Smooth muscle cell (in vitro differentiated cells): ENCODE data around the gene ENTPD7. TPM values are rescaled to one million over a fixed set of nuclear protein-coding genes. Genes with fewer than 3 reads are reported as not detected.
A peak's percentile ranks its signal among the peaks of the same experiment; 100 is the strongest.

Source experiments
- DNase-seq: peaks from one replicate; lab custom pipeline; 2025; ENCODE audit not compliant: unreplicated experiment; lab: John Stamatoyannopoulos, UW
- H2AFZ ChIP-seq: fragments of 200-600 bp; sonication (generic); 2 replicates; pipeline ENCODE4 v1.6.0; 2016; ENCODE audit warnings: antibody characterized with exemption, low read depth, mild to moderate bottlenecking
- H3F3A ChIP-seq: fragments of 200-600 bp; sonication (generic); 2 replicates; pipeline ENCODE4 v1.6.0; 2017; ENCODE audit warnings: antibody characterized with exemption, low read depth
- H3K27ac ChIP-seq: fragments of 200-600 bp; sonication (generic); 2 replicates; pipeline ENCODE4 v1.5.1; 2016; ENCODE audit warnings: low read depth, mild to moderate bottlenecking
- H3K27me3 ChIP-seq: fragments of 200-600 bp; sonication (generic); 2 replicates; pipeline ENCODE4 v1.6.1; 2016; ENCODE audit warnings: low read depth, mild to moderate bottlenecking
- H3K36me3 ChIP-seq: fragments of 200-600 bp; sonication (generic); 2 replicates; pipeline ENCODE4 v1.5.1; 2016; ENCODE audit warnings: low read depth
- H3K4me1 ChIP-seq: fragments of 200-600 bp; sonication (generic); 2 replicates; pipeline ENCODE4 v1.5.1; 2016; ENCODE audit warnings: low read depth
- H3K4me2 ChIP-seq: fragments of 200-600 bp; sonication (generic); 2 replicates; pipeline ENCODE4 v1.6.0; 2016; ENCODE audit warnings: mild to moderate bottlenecking
- H3K4me3 ChIP-seq: fragments of 200-600 bp; sonication (generic); 2 replicates; pipeline ENCODE4 v1.5.1; 2016; ENCODE audit warnings: mild to moderate bottlenecking
- H3K79me2 ChIP-seq: fragments of 200-600 bp; sonication (generic); 2 replicates; pipeline ENCODE4 v1.6.0; 2016; ENCODE audit warnings: low read depth, mild to moderate bottlenecking
- H3K9ac ChIP-seq: fragments of 200-600 bp; sonication (generic); 2 replicates; pipeline ENCODE4 v1.6.0; 2016; ENCODE audit warnings: low read depth
- H3K9me3 ChIP-seq: fragments of 200-600 bp; sonication (generic); replicated peaks from 2 replicates; pipeline ENCODE4 v1.5.1; 2016; ENCODE audit warnings: low read depth
- H4K20me1 ChIP-seq: fragments of 200-600 bp; sonication (generic); 2 replicates; pipeline ENCODE4 v1.6.0; 2016; ENCODE audit warnings: low read depth
- WGBS: methylation state at CpG from one replicate; pipeline ENCODE4 v1.1.7; 2016; ENCODE audit warnings: low lambda C conversion rate; 5-methylcytosine and 5-hydroxymethylcytosine counted together
- polyA plus RNA-seq: library from polyadenylated mRNA; unstranded; fragments of >200 nt; fragmentation: Nextera tagmentation; extraction: Ambion mirVana; gene quantifications from 2 replicates; pipeline ENCODE4 v1.2.1, GENCODE V29; 2016
- total RNA-seq: library from RNA; depleted of rRNA; stranded (reverse); fragments of >200 nt; gene quantifications from 2 replicates; pipeline ENCODE4 v1.2.3, GENCODE V29; 2014
- TF ChIP-seq, protein P1 (sequence below): fragments of 200-600 bp; sonication (generic); IDR thresholded peaks from 2 replicates; pipeline ENCODE4 v1.5.1; 2017; ENCODE audit warnings: borderline replicate concordance, mild to moderate bottlenecking, antibody characterized with exemption; ENCODE audit not compliant: insufficient read depth, poor library complexity, severe bottlenecking

ENTPD7 gene
- total and polyA plus RNA-seq, 2 experiments from 2014 or later: 7.5 to 39.9 TPM

DNA sequence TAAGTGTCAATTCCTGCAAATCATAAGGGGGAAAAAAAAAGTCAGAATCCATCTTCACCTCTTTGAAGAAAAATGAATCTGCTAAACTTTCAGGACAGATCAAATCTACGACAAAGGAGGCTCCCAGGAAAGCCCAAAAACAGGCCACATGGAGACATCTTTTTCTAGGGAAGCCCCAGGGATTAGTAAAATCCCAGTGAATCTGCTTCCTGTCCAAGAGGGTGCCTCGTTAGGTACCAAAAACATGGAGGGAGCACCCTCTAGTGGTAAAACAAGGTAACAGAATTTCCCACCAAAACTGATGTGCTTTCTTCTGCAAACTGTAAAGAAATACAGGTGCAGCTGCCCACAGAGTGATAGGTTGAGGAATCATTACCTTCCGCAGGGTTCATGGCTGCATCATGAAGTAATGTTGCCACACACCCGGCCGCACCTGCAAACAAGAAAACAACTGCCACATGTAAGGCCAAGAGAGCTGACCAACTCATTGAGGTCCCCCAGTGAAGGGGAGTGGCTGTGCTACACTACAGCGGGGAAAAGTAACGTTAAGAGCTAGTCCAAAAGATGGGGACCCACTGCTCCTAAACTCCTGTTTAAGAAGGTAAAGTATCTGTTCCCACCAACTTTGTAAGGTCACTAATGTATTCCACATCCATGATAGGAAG is 47.0 kb upstream of the ENTPD7 start:
- Histone ChIP-seq H3K9me3 (no peaks in the 10 kb centered on the region), H3K79me2 (peaks cover 16% of the 10 kb centered on the region), H3K4me3 (no peak overlapping the region), H3F3A (no peaks in the 10 kb centered on the region), H3K36me3 (peaks cover 3% of the 10 kb centered on the region), H3K27ac (no peak overlapping the region), H2AFZ (no peak overlapping the region), H3K4me1 (no peaks in the 10 kb centered on the region), H3K27me3 (no peaks in the 10 kb centered on the region), H3K9ac (no peak overlapping the region), H4K20me1 (peaks cover 29% of the 10 kb centered on the region), H3K4me2 (no peak overlapping the region)
- TF ChIP-seq, protein P1, sequence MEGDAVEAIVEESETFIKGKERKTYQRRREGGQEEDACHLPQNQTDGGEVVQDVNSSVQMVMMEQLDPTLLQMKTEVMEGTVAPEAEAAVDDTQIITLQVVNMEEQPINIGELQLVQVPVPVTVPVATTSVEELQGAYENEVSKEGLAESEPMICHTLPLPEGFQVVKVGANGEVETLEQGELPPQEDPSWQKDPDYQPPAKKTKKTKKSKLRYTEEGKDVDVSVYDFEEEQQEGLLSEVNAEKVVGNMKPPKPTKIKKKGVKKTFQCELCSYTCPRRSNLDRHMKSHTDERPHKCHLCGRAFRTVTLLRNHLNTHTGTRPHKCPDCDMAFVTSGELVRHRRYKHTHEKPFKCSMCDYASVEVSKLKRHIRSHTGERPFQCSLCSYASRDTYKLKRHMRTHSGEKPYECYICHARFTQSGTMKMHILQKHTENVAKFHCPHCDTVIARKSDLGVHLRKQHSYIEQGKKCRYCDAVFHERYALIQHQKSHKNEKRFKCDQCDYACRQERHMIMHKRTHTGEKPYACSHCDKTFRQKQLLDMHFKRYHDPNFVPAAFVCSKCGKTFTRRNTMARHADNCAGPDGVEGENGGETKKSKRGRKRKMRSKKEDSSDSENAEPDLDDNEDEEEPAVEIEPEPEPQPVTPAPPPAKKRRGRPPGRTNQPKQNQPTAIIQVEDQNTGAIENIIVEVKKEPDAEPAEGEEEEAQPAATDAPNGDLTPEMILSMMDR: peak; percentile 84
- WGBS: 32% methylated on average over 7 of the region's 7 CpGs
- DNase-seq: no peak

DNA sequence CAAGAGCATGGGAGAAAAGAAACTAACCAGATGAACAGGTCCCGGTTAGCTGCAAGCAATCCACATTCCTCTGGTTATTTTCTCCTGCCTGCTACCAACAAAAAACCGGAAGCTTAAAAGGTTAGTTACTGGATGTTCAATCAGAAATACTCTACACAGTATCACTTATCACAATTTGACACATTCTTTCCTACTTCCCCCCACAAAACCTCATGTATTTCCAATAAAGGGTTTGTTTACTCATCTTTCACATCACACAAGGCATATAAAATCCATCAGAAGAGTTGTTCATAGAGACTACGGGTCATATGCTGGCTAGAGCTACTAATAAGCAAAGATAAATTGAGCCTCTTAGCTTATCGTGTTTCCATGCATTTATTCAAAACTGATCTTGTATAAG is 43.9 kb upstream of the ENTPD7 start:
- H3K79me2 ChIP-seq: peaks cover 42% of the 10 kb centered on the region
- 81% methylated on average over 4 of the region's 4 CpGs for WGBS
- no peak overlapping the region for H3K4me2 ChIP-seq
- no peaks in the 10 kb centered on the region for H3K27me3 ChIP-seq
- no peak overlapping the region for H3K9ac ChIP-seq
- H3K27ac ChIP-seq: no peak overlapping the region
- no peak overlapping the region for H2AFZ ChIP-seq
- H4K20me1 ChIP-seq: peaks cover 48% of the 10 kb centered on the region
- no peak for DNase-seq
- H3F3A ChIP-seq: no peaks in the 10 kb centered on the region
- H3K9me3 ChIP-seq: no peaks in the 10 kb centered on the region
- no peaks in the 10 kb centered on the region for H3K36me3 ChIP-seq
- H3K4me3 ChIP-seq: no peak overlapping the region
- TF ChIP-seq, protein P1: no peak
- H3K4me1 ChIP-seq: peaks cover 20% of the 10 kb centered on the region

DNA sequence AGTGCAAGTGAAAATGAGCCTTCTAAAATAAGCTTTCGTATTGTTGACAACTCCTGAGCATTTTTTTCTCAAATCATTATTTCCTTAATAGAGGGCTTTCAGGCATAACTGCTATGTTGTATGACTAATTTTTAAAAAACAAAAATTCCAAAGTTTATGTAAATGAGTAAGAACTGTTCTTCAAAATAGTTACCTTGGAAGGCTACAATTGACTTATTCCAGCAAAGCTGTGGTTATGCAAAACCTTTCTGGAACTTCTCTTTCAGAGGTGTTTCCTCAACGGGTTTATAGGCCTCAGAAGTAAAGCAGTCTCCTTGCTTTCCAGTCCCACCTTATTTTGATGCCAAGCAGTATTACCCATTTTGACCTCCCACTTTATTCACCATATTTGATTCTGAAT is 41.6 kb upstream of the ENTPD7 start:
- Histone ChIP-seq H3K27me3 (no peaks in the 10 kb centered on the region), H3K9ac (peak overlapping the region; percentile 83), H3K4me3 (peak overlapping the region; percentile 83), H4K20me1 (peaks cover 38% of the 10 kb centered on the region), H3K4me2 (peak overlapping the region; percentile 98), H2AFZ (no peak overlapping the region), H3K9me3 (no peaks in the 10 kb centered on the region), H3K27ac (no peak overlapping the region), H3K79me2 (peaks cover 42% of the 10 kb centered on the region), H3K4me1 (peaks cover 29% of the 10 kb centered on the region), H3K36me3 (no peaks in the 10 kb centered on the region), H3F3A (peaks cover 14% of the 10 kb centered on the region)
- no peak for DNase-seq
- TF ChIP-seq, protein P1: no peak
- 76% methylated on average over 2 of the region's 2 CpGs for WGBS
